ENCODE results near the gene C2orf81.
"Not testable (repeated sequence)": the region's sequence is repeated elsewhere in the genome, so short reads cannot be mapped to it uniquely, and the experiment has no call there.

C2orf81 gene

DNA sequence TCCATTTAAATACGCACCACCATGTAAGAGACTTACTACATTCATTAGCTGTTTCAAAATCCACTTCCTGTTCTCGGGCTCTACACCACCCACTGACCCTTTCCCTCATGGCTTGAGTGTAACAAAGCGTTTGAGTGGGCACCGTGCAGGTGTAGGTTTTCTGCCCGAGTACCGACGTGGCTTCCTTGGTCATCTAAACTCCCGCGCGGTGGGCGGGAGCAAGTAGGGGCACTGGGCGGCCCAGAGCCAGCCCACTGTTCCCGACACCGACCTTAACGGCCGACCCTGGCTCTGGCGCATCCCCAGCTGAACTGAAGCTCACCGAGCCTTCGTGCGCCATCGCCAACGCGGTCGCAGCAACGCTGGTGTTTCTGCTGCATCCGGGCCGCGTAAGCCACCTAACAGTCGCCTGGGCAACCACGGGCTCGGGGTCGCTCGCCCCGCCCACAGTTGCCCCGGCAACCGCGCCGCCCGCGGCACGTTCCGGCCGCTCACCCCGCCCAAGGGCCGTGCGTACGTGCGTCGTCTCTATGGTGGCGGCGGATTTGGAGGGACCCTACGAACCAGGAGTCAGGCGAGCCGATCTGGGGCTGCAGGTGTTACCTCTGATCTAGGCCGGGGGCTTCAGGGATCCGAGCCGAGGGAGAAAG is at the start of gene C2orf81, which contains the start of gene WDR54:
C2orf81 (minus strand) TSS at position 399 of the 650 bp plus-strand sequence; CDS start at position 340, 59 bp downstream.
WDR54 (plus strand) TSS at position 510 of the 650 bp plus-strand sequence. CDS start 424 bp downstream, outside the sequence.
- peak; percentile 62 to 65 for DNase-seq (ENCODE audit: low read depth in 2 of 2)

DNA sequence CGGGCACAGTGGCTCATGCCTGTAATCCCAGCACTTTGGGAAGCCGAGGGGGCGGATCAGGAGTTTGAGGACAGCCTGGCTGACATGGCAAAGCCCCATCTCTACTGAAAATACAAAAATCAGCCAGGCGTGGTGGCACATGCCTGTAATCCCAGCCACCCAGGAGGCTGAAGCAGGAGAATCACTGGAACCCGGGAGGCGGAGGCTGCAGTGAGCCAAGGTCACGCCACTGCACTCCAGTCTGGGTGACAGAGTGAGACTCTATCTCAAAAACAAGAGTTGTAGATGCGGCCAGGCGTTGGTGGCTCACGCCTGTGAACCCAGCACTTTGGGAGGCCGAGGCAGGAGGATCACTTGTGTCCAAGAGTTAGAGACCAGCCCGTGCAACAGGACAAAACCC is 49.3 kb upstream of the C2orf81 start:
- not testable (repeated sequence) for DNase-seq (ENCODE audit: low read depth in 2 of 2)

DNA sequence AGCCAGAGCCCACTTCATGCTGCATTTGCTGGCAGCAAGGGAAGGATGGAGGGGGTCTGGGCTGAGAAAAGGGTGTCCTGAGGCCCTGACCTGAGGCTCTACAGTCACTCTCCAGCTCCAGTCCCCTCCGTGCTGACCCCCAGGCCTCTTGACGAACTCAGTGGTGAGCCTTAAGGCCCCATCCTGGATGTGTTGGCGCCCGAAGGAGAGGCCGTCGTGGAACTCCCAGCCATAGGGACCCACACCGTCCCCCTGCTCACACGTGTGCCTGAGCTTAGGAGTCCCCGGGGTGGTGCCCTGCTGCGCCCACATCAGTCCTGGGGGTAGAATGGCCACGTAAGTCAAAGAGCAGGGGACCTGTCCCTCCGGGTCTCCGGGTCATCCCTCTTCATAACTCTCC is 43.0 kb upstream of the C2orf81 start:
- DNase-seq (ENCODE audit: low read depth in 2 of 2), result no peak

DNA sequence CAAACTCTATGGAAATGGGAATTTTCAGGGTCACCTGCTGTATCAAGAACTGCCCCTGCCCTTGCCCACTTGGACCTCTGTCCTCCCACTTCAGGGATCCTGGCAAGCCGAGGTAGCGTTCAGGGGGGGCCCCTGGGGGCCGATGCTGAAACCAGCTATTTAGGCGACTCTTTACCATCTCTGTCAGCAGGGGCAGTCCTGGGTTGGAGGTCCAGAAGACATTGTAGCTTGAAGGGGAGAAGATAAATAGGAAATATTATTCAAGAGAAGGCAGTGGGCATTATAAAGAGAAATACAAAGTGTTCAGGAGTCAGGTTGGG is 41.3 kb upstream of the C2orf81 start:
- DNase-seq (ENCODE audit: low read depth in 2 of 2), result no peak

DNA sequence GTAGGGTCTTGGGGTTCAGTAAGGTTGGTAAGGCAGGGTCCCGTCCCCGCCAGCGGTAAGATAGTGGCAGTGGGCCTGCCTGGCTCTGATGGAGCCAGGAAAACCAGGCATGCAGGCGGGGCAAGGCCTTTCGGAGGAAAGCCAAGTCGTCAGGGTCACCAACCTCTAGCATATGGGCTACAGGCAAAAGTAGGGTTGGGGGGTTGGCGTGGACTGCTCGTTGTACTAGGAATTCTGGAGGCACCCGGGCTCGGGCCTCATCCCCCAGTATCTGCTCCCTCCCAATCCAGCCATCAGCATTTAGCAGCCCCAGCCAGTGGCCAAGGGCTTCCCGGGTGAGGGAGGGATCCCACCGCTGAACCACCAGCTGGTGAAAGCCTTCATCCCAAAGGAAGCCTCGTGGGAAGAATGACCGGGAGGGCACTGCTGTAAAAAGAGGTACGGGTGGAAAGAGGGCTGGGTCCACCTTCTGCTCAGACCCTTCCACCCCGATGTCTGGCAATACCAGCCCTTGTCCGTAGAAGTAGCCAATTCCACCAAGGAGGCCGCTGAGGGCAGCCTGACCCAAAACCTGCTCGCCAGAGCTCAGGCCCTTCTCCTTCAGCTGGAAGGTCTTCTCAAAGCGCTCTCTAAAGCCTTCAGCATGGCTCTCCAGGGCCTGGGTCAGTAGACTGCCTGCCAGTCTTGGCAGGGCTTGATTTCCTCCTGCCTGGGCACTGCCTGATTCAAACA is 40.8 kb upstream of the C2orf81 start:
- DNase-seq (ENCODE audit: low read depth in 2 of 2), result no peak

DNA sequence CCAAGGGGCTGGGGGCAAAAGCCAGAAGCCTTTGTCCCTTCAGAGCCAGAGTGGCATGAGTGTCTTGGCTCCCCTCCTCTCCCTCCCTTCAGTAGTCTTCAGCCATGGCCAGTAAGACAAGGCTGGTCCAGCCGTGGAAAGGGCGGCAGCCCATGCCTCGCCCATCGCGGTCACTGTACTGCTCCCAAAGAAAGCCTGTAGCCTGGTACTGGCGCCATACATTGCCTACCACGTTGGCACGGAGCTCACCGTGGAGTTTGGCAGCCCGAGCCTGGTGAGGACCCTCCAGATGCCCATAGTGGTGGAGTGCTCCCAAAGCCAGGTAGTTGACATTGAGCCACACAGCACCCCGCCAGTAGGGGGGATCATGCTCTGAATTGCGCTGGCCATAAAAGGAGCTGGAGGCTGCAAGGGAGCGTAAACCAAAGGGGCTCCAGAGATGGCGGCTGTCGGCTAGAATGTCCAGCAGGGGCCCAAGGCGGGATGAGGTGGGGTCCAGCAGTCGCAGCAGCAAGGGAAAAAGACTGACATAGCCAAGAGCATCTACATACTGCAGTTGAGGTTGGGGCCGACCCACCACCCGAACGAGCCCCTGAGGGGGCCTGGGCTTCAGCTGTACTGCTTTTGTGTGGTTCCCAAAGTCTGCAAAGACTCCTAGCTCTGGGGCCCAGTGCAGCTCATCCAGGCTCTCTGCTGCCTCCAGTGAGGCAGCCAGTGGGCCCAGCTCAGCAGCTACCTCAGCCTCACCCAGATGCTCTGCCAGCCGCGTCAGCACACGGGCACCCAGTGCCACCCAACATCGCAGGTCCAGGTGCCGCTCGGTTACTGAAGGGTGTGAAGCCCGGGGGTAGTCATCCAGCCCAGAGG is 40.0 kb upstream of the C2orf81 start:
- DNase-seq (ENCODE audit: low read depth in 2 of 2), result no peak

DNA sequence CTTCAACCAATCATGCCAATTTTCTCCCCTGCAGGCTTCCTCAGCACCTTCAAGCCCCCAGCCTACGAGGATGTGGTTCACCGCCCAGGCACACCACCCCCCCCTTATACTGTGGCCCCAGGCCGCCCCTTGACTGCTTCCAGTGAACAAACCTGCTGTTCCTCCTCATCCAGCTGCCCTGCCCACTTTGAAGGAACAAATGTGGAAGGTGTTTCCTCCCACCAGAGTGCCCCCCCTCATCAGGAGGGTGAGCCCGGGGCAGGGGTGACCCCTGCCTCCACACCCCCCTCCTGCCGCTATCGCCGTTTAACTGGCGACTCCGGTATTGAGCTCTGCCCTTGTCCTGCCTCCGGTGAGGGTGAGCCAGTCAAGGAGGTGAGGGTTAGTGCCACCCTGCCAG is 38.8 kb upstream of the C2orf81 start:
- DNase-seq (ENCODE audit: low read depth in 2 of 2), result not testable (repeated sequence)

DNA sequence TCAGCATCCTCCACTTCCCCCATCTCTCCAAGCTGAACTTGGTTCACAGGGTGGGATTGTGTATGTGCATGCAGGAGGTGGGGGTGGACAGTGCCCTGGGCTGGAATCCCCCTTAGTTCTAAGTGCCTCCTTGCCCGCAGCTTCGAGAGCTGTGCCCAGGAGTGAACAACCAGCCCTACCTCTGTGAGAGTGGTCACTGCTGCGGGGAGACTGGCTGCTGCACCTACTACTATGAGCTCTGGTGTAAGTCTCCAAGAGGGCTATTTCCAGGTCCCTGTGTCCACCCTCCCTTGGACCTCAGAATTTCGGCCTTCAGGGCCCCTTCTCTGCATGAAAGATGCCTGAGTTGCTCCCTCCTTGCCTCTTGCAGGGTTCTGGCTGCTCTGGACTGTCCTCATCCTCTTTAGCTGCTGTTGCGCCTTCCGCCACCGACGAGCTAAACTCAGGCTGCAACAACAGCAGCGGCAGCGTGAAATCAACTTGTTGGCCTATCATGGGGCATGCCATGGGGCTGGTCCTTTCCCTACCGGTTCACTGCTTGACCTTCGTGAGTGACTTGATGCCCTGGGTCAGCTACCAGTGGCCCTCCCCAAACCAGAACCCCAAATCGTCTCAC is 38.2 kb upstream of the C2orf81 start:
- DNase-seq (ENCODE audit: low read depth in 2 of 2), result not testable (repeated sequence)

DNA sequence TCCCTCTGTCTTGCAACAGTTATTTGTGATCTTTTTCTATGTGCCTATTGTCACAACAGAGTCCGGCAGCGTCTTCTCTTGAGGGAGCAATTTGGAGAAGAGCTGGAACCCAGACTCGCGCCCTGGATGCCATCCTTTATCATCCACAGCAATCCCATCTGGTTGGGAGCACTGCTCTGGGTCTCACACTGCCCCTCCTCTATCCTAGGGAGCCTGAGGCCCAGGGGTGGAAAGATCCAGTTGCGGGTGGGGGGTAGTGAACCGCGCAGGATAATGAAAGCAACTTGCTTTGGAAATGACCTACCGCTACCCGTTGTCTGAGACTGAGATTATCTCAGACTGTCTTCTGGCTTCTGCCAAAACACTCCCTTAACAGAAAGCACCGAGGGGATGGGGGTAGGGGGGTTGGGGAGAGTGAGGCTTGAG is 37.5 kb upstream of the C2orf81 start:
- DNase-seq (ENCODE audit: low read depth in 2 of 2), result no peak

DNA sequence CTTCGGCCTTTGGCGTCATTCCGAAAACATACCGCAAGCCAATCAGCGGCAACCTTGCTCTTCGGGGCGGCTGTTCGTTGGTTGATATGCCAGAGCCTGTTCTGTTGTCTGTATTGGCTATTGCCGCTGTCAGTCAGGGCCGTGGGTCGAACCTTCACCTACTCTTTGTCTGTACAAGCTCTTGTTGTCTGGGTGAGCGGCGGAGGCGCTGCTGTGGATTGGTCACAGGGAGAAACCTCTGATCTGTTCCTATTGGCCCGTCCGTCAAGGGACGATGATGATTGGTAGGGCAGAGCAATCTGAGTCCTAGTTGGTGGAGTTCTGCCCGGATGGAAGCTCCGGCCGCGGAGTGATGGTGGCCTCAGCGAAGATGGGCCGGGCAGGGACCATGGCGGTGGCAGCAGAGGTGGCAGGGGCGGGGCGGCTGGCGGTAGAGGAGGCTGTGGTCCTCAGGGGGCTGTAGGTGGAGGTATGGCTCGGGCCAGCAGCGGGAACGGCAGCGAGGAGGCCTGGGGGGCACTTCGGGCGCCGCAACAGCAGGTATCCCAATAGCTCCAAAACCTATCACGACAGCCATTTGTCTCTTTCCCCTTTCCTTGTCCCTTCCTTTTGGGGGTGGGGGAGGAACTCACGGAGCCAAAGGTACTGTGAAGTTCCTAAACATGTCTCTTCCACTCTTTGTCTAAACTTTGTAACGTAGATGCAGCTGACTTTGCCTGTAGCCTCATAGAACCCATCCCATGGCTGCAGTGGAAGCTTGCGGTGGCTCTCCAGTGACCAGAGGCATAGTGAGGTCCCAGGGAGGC is 36.9 kb upstream of the C2orf81 start, which contains the start of gene WBP1:
WBP1 (plus strand) TSS at position 307 of the 806 bp plus-strand sequence; CDS start at position 472, 165 bp downstream.
- peak; percentile 100 for DNase-seq (ENCODE audit: low read depth in 2 of 2)

DNA sequence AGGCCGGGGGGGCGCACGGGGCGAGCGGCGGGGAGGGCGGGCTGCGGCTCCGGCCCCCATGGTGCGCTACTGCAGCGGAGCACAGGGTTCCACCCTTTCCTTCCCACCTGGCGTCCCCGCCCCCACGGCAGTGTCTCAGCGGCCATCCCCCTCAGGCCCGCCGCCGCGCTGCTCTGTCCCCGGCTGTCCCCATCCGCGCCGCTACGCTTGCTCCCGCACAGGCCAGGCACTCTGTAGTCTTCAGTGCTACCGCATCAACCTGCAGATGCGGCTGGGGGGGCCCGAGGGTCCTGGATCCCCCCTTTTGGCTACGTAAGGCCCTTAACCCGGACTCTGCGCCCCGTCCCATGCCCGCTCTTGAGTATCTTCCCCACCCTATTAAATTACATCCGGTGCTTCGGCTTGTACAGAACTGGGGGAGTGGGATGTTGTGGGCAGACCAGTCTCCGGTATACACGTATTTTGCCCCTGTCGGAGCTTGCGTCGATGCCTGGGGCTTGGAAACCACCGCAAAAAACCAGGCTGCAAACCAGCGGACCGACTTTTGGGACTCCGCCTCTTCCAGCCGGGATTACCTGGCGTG is 36.2 kb upstream of the C2orf81 start:
- DNase-seq (ENCODE audit: low read depth in 2 of 2), result no peak

DNA sequence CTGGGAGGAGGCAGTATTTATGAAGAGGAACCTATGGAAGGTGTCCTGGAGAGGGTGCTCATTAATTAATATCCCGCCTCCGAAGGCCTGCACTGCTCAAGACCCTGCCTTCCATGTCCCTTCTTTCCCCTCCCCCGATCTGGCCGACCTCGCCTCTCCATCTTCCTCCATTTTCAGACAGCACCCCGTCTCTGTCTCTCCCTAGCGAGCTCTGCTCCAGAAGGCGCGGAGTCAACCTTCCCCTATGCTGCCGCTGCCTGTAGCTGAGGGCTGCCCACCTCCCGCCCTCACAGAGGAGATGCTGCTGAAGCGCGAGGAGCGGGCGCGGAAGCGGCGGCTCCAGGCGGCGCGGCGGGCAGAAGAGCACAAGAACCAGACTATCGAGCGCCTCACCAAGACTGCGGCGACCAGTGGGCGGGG is 35.7 kb upstream of the C2orf81 start:
- DNase-seq (ENCODE audit: low read depth in 2 of 2), result no peak

DNA sequence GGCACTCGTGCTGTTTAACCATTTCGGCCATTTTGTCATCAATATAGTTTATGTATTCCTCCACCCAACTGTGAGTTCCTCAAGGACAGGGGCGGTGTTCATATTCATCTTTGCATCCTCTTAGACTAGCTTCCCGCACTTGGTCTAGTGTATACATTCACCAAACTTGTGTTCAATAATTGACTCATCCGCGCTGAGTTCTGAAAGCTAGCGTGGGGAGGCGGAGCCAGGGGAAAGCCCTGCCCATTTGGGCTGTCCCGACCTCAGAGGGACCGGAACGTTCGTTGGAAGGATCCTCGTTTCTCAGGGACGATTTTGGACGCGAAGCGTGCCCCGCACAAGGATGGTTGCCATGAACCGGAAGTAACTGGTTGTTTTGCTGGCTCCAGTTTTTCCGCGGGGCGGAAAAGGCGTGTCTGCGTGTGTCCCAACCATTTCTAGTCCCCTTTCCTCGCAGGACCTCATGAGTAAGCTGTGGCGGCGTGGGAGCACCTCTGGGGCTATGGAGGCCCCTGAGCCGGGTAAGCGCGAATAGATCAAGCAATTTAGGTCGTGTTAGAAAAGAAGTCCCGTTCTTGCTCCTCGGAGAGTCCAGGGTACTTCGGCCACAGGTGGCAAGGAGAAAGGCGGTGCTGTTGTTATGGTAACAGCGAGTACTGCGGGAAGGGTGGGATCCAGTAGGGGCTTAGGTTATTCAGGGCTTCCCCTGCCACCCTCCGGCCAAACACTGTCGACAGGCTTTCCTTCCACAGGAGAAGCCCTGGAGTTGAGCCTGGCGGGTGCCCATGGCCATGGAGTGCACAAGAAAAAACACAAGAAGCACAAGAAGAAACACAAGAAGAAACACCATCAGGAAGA is 33.5 kb upstream of the C2orf81 start, which contains the start of gene INO80B:
INO80B (plus strand) TSS at position 434 of the 858 bp plus-strand sequence; CDS start at position 464, 30 bp downstream.
- peak; percentile 96 to 97 for DNase-seq (ENCODE audit: low read depth in 2 of 2)

DNA sequence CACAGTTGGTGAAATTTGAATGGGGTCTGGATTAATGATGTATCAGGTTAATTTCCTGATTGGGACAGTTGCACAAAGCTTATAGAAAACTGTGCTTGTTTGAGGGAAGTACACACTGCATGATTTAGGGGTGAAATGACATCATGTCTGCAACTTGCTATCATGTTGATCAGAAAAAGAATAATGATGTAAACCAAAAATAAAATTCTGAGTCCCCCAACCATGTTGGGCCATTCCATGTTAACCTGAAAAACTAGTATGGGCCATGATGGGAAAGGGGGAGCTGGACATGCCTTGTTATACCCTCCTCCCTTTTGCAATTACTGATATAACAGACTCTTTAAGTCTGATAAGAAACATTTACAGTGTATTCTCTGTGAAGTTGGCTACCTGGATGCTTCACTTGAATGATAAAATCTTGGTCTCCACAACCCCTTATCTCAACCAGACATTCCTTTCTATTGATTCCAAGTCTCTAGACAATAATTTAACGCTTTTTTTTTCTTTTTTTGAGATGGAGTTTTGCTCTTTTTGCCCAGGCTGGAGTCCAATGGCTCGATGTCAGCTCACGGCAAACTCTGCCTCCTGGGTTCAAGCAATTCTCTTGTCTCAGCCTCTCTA is 29.3 kb upstream of the C2orf81 start:
- DNase-seq (ENCODE audit: low read depth in 2 of 2), result no peak

DNA sequence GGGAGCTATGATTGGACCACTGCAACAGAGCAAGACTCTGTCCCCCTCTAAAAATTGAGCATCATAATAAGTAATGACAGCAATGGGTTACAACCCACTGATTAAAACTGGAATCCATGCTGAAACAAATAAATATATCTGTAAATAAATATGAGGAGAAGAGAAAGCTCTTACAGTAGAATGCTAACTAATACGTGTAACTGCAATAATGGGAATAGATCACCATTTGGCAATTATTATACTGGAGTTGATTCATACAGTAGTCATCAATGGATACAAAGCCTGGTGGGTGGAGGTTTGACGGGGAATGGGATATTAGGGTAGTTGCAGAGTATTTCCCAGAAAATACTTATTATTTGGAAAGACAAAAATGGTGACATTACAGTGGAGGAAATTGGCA is 27.4 kb upstream of the C2orf81 start:
- DNase-seq (ENCODE audit: low read depth in 2 of 2), result no peak

DNA sequence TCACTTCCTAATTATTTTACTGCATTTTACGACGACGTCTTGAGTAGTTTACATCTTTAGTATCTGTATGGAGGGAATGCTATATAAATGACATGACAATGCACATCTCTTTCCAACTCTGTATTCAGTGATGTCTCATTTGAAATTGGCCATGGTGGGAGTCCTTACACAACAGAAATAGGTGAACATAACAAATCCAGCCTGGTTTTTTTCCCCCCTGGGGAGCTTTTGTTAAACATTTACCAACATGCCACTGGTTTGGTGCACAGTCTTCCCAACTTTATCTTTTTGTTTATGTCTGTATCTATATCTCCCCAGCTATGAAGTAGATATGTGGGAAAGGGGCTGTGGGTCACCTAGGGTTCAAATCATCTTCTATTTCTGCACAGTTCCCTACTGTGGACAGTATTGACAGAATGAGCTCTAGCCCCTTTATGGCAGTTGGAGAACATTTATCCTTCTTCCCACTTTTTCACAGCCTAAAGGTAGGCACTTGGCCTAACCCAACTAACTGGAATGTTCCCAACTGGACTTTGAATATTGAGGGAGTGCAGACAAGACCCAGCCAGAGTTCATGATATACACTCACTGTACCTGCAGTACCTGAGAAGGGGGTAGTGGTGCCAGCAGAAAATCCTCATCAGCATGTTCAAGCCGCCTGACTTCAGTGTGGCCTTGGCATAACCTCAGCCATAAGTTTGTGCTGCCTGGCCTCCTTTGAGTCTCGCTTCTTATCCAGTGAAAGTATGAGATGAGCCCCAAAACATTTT is 26.0 kb upstream of the C2orf81 start:
- no peak for DNase-seq (ENCODE audit: low read depth in 2 of 2)

DNA sequence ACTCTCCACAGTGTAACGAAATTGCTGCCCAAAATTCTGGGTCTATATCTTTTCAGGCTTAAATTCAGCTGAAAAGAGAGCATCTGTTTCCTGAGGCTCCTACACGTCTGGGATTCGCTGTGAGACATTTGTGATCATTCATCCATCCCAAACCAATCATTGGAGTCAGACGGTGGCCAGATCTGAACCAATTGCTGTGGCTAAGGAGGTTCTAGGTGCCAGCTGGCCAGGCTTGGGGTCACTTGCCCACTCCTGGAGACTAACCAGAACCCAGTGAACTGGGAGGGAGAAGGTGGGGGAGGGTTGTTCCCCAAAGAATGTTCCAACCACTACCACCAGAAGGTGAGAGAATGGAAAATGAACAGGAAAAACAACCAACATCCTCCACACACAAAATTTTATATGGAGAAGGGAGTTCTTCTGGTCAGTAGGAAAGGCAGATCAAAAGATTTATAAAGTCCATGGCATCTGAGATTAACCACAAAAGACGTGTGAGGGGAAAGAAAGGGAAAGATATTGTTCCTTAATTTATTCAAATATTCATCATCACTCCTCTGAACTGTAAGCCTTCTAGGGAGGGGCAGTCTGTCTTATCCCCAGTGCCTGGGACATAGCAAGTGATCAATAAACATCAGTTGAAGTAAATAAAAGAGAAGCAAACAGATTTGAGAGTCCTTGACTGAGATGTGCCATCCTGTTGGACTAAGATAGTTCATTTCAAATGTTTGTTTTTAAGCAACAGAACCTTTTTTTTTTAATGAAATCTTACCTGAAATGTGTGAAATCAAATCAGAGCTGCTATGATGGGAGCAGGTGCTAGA is 23.3 kb upstream of the C2orf81 start:
- DNase-seq (ENCODE audit: low read depth in 2 of 2), result no peak

All from fibroblast of skin of left quadriceps (primary cell).